Testis (tissue), 2 donors: ENCODE data around the gene GREB1L.

Experiments used
- CTCF ChIP-seq, 3 experiments: fragments of 450-650 bp in 2 of 3; fragments of 200-600 bp in 1 of 3; sonication (generic) in 1 of 3; IDR thresholded peaks; one replicate each; pipeline ENCODE4 v1.5.1; 2016 to 2019; ENCODE audit warnings: antibody characterized with exemption in 3 of 3, mild to moderate bottlenecking in 2 of 3, moderate library complexity in 1 of 3
- POLR2A ChIP-seq: fragments of 450-650 bp; IDR thresholded peaks from one replicate; pipeline ENCODE4 v1.6.1; 2017; ENCODE audit warnings: antibody characterized with exemption, mild to moderate bottlenecking, moderate library complexity

- TF ChIP-seq CTCF (IDR thresholded peaks at IDR 0.05) (no peak), POLR2A (no peak)
These were observed 127.1 kb downstream of the GREB1L start for GRCh38 chr18:21369146-21369545.
